HCT116 (cell line): Measurements from ENCODE around the gene GRIK4. TPM values are rescaled to one million over a fixed set of nuclear protein-coding genes. Genes with fewer than 3 reads are reported as not detected.

Experiments
- ATAC-seq: fragments of 200-7000 bp; cut with Tn5 transposase; 2 replicates; pipeline ENCODE4 v1.9.1; 2020; ENCODE audit warnings: mild to moderate bottlenecking, moderate library complexity
- BruUV-seq: library from RNA; stranded (reverse); fragments of 400-500 nt; replicated peaks from 2 replicates; lab custom pipeline; 2021; lab: Mats Ljungman, UMichigan
- CTCF ChIA-PET: fragments of 300-600 bp; sonication (Branson Sonifier 250); formaldehyde crosslinking; loops from one replicate; lab custom pipeline; 2021; ENCODE audit warnings: antibody characterized with exemption; lab: Charles Lee
- POLR2A ChIA-PET: fragments of 300-600, 350-600 bp; sonication (Branson Sonifier 250); formaldehyde crosslinking; loops from one replicate; lab custom pipeline; 2021; ENCODE audit warnings: antibody characterized with exemption; lab: Charles Lee
- RAD21 ChIA-PET, 2 experiments: fragments of 300-600 bp; sonication (Branson Sonifier 250); formaldehyde crosslinking; loops; one replicate each; lab custom pipeline; 2023; ENCODE audit warnings: low total read pairs in 2 of 2; ENCODE audit not compliant: uncharacterized antibody in 2 of 2, unreplicated experiment in 2 of 2, low non-redundant PET in 1 of 2; lab: Charles Lee
- DNase-seq: peaks from one replicate; pipeline ENCODE4 v3.0.0-alpha.2; 2010; ENCODE audit warnings: low read depth, low spot score
- H2AFZ ChIP-seq: fragments of 200-600 bp; shearing (Covaris generic), sonication (generic); 2 replicates; pipeline ENCODE4 v1.6.1; 2017; ENCODE audit warnings: low read depth, mixed run types, mixed read lengths, antibody characterized with exemption, low read length; ENCODE audit not compliant: poor library complexity, severe bottlenecking
- H3K27ac ChIP-seq: 2 replicates; pipeline ENCODE4 v1.5.1; 2012; ENCODE audit warnings: low read depth, low read length
- H3K27me3 ChIP-seq: fragments of 200-600 bp; sonication (generic); 2 replicates; pipeline ENCODE4 v1.6.1; 2016; ENCODE audit warnings: mixed run types, low read length, mixed read lengths; ENCODE audit not compliant: insufficient read depth
- H3K36me3 ChIP-seq, 2 experiments: fragments of 200-500 bp in 1 of 2; fragments of 200-600 bp in 1 of 2; sonication (Bioruptor generic) in 1 of 2; sonication (generic) in 1 of 2; 2 replicates each; pipeline versions ENCODE4 v1.5.1 to v1.6.1; 2014 to 2016; ENCODE audit warnings: low read length in 2 of 2, inconsistent platforms in 1 of 2, mixed read lengths in 1 of 2, mixed run types in 1 of 2; ENCODE audit not compliant: insufficient read depth in 2 of 2, control insufficient read depth in 1 of 2
- H3K4me1 ChIP-seq, 2 experiments: fragments of 200-600 bp in 1 of 2; sonication (generic) in 1 of 2; 2 replicates each; pipeline versions ENCODE4 v1.5.1 to v1.6.1; 2012 to 2017; ENCODE audit warnings: low read length in 2 of 2, inconsistent platforms in 1 of 2, mild to moderate bottlenecking in 1 of 2, mixed read lengths in 1 of 2, mixed run types in 1 of 2, moderate library complexity in 1 of 2; ENCODE audit not compliant: insufficient read depth in 2 of 2, control insufficient read depth in 1 of 2
- H3K4me2 ChIP-seq: fragments of 200-600 bp; sonication (generic); 2 replicates; pipeline ENCODE4 v1.6.1; 2017; ENCODE audit warnings: mixed run types, low read length, mixed read lengths
- H3K4me3 ChIP-seq, 2 experiments: fragments of 200-600 bp in 1 of 2; sonication (generic) in 1 of 2; replicated peaks in 1 of 2; 2 replicates each; pipeline ENCODE4 v1.5.1; 2011 to 2016; ENCODE audit warnings: low read length in 2 of 2, control low read depth in 1 of 2, low read depth in 1 of 2, mild to moderate bottlenecking in 1 of 2, mixed read lengths in 1 of 2, mixed run types in 1 of 2
- H3K79me2 ChIP-seq: fragments of 200-600 bp; sonication (generic); 2 replicates; pipeline ENCODE4 v1.6.1; 2017; ENCODE audit warnings: mild to moderate bottlenecking, mixed run types, low read length, moderate library complexity, mixed read lengths; ENCODE audit not compliant: insufficient read depth
- H3K9ac ChIP-seq: fragments of 200-600 bp; sonication (generic); 2 replicates; pipeline ENCODE4 v1.6.1; 2016; ENCODE audit warnings: low read length, mixed read lengths
- H3K9me2 ChIP-seq: fragments of 200-600 bp; sonication (generic), shearing (Covaris generic); 2 replicates; pipeline ENCODE4 v1.6.1; 2017; ENCODE audit warnings: mixed run types, mild to moderate bottlenecking, moderate library complexity; ENCODE audit not compliant: insufficient read depth
- H3K9me3 ChIP-seq, 2 experiments: fragments of 200-500 bp in 1 of 2; fragments of 200-600 bp in 1 of 2; sonication (Bioruptor generic) in 1 of 2; sonication (generic) in 1 of 2; 2 replicates each; pipeline ENCODE4 v1.6.1; 2014 to 2017; ENCODE audit warnings: low read length in 2 of 2, mixed read lengths in 2 of 2, inconsistent platforms in 1 of 2, low read depth in 1 of 2, mild to moderate bottlenecking in 1 of 2, mixed run types in 1 of 2, moderate library complexity in 1 of 2; ENCODE audit not compliant: control insufficient read depth in 1 of 2, insufficient read depth in 1 of 2
- H4K20me1 ChIP-seq: fragments of 200-600 bp; sonication (generic), shearing (Covaris generic); 2 replicates; pipeline ENCODE4 v1.6.1; 2017; ENCODE audit warnings: mixed run types, mild to moderate bottlenecking, moderate library complexity; ENCODE audit not compliant: insufficient read depth
- ATF3 ChIP-seq: IDR thresholded peaks from 2 replicates; pipeline ENCODE4 v1.6.1; 2012
- CEBPB ChIP-seq: IDR thresholded peaks from 2 replicates; pipeline ENCODE4 v1.6.1; 2012; ENCODE audit warnings: low read depth
- EGR1 ChIP-seq: IDR thresholded peaks from 2 replicates; pipeline ENCODE4 v1.6.1; 2012; ENCODE audit warnings: low read depth
- REST ChIP-seq: IDR thresholded peaks from 2 replicates; pipeline ENCODE4 v1.6.1; 2012; ENCODE audit warnings: low read depth
- SIN3A ChIP-seq: IDR thresholded peaks from 2 replicates; pipeline ENCODE4 v1.6.1; 2012; ENCODE audit warnings: low read depth
- YY1 ChIP-seq: IDR thresholded peaks from 2 replicates; pipeline ENCODE4 v1.6.1; 2011; ENCODE audit warnings: low read length, low read depth, moderate library complexity, mild to moderate bottlenecking; ENCODE audit not compliant: insufficient replicate concordance; ENCODE audit errors: extremely low read depth
- intact Hi-C: fragments of 100-400 bp; cut with micrococcal nuclease; formaldehyde crosslinking; loops from 2 replicates; pipeline ENCODE4 v1.10.0; 2022
- total RNA-seq: library from RNA; stranded (reverse); gene quantifications from one replicate; pipeline ENCODE4 v1.2.1, GENCODE V29; 2021; ENCODE audit not compliant: unreplicated experiment

GRIK4 gene
- total RNA-seq, 1 experiment from 2014 or later: 0.52 TPM

- TF ChIP-seq CEBPB: peak; percentile 25; the same call in 1 of the 2 replicates
These were observed 433.5 kb downstream of the GRIK4 start (continued) for GRCh38 chr11:120945042-120945441.

GRCh38 chr11:120950880-120951279, 439.3 kb downstream of the GRIK4 start:
- intact Hi-C loops: loop anchor here (5.0 to 10.0 kb wide), 3 partner anchors 266 to 714 kb away; partner anchors contain the start of gene ARHGEF12
- DNase-seq (no peak), ATAC-seq (no peak)
- H3K4me1 ChIP-seq: peaks cover 0 to 9% of the 10 kb centered on the region in 2 experiments; a peak in 2 of 4 replicates
- H3K27ac ChIP-seq: no peak overlapping the region
- H3K27me3 ChIP-seq: peaks cover 8% of the 10 kb centered on the region; the same call in 1 of the 2 replicates
- H3K4me3 ChIP-seq: no peak overlapping the region
- no peak overlapping the region for H3K4me2 ChIP-seq
- no peaks in the 10 kb centered on the region for H3K79me2 ChIP-seq
- TF ChIP-seq SIN3A (no peak), YY1 (no peak), EGR1 (no peak), REST (no peak), ATF3 (no peak)
- H2AFZ ChIP-seq: no peak overlapping the region
- ChIA-PET POLR2A (no interaction called here), CTCF (interaction anchor here (0.8 to 3.4 kb wide), 3 partner anchors 244 to 439 kb away, joined by 4 to 14 read pairs (median 4); partner anchors contain the start of gene GRIK4), RAD21 (interaction anchor here in 1 of 2 experiments (0.6 kb wide), 1 partner anchor 23 kb away, joined by 3 read pairs; no protein-coding TSS in a partner anchor)
- H4K20me1 ChIP-seq: no peaks in the 10 kb centered on the region
- H3K9me2 ChIP-seq: no peaks in the 10 kb centered on the region
- H3K36me3 ChIP-seq: no peaks in the 10 kb centered on the region
- no TSS peak for BruUV-seq
- H3K9ac ChIP-seq: no peak overlapping the region
- 0 out of 4 replicates have a peak, but pooled peaks cover 0 to 1% of the 10 kb centered on the region in 2 experiments for H3K9me3 ChIP-seq
